ENCODE results near the gene MBD4.

MBD4 gene

DNA sequence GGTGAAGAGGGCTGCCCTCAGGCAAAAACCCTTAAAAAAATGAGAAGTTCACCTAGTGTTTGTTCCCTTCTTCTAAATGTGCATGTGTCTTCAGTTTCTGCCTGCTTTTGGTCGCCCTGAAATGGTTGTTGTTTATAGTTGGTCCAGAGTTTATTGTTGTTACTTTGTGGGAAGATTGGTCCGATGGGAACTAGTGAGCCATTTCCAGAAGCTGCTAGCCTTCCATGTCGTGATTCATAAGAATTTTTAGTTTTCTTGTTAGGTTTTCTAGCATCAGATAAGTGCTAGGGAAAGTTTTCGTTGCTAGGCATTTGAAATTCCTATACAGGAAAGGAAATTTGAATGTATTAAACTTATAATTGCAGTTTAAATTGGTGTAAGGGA lies 34.0 kb upstream of the MBD4 start:
- in situ Hi-C loops (cut with HindIII; ENCODE audit: low sequenced_read_pairs): no loop called here
- H3K4me3 ChIP-seq (ENCODE audit: low read depth, low read length): no peak overlapping the region
- no peak for DNase-seq (ENCODE audit: low read depth, low spot score)

DNA sequence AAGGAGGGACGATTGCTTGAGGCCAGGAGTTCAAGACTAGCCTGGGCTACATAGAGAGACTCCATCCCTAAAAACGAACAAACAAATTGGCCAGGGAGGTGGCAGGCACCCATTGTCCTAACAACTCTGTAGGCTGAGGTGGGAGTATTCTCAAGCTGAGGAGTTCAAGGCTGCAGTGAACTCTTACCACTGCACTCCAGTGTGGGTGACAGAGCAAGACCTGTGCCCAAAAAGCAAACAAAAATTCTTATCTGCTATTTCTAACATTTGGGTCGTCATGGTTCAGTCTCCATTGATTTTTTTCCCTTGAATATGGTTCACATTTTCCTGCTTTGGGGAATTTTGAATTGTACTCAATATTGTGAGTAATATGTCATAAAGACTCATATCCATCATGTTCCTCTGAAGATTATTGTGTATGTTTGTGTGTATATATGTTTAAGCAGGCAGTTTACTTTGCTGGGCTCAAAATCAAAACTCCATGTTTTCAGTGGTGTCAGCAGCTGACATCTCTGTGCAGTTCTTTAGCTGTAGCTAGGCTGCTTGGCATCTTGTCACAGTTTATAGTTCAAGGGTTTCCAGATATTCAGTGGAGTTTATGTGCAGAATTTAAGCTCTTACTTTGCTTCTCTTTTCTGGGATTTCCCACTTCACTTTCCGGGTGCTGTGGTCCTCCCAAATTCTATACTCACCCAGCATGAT lies 33.5 kb upstream of the MBD4 start:
- TF ChIP-seq, protein P1, sequence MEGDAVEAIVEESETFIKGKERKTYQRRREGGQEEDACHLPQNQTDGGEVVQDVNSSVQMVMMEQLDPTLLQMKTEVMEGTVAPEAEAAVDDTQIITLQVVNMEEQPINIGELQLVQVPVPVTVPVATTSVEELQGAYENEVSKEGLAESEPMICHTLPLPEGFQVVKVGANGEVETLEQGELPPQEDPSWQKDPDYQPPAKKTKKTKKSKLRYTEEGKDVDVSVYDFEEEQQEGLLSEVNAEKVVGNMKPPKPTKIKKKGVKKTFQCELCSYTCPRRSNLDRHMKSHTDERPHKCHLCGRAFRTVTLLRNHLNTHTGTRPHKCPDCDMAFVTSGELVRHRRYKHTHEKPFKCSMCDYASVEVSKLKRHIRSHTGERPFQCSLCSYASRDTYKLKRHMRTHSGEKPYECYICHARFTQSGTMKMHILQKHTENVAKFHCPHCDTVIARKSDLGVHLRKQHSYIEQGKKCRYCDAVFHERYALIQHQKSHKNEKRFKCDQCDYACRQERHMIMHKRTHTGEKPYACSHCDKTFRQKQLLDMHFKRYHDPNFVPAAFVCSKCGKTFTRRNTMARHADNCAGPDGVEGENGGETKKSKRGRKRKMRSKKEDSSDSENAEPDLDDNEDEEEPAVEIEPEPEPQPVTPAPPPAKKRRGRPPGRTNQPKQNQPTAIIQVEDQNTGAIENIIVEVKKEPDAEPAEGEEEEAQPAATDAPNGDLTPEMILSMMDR (IDR thresholded peaks at IDR 0.05; ENCODE audit: low read depth, low read length): no peak
- H3K4me3 ChIP-seq (ENCODE audit: low read depth, low read length): no peak overlapping the region
- in situ Hi-C loops (cut with HindIII; ENCODE audit: low sequenced_read_pairs): no loop called here
- DNase-seq (ENCODE audit: low read depth, low spot score): no peak

More for the DNA sequence above, 34.0 kb upstream of the MBD4 start:
- TF ChIP-seq, protein P1 (IDR thresholded peaks at IDR 0.05; ENCODE audit: low read depth, low read length): no peak

DNA sequence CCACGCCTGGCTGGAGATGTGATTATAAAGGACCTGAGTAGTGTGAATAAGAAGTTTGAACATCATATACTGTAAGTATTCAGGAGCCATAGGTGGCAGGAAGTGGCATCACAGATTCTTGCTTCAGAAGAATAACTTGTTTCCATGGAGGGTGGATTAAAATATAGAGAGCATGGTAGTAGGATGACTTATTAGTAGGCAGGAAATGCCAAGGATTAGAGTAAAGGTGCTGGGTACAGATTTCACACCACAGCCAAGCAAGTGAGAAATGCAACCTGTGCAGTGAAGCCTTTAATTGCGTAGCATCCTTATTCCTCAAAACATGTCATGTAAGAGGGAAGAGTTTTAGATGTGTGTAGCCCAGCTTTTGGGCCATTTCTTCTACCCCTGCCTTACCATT lies 31.1 kb upstream of the MBD4 start:
- in situ Hi-C loops (cut with HindIII; ENCODE audit: low sequenced_read_pairs): no loop called here
- no peak overlapping the region for H3K4me3 ChIP-seq (ENCODE audit: low read depth, low read length)
- no peak for DNase-seq (ENCODE audit: low read depth, low spot score)
- TF ChIP-seq, protein P1 (IDR thresholded peaks at IDR 0.05; ENCODE audit: low read depth, low read length): no peak

DNA sequence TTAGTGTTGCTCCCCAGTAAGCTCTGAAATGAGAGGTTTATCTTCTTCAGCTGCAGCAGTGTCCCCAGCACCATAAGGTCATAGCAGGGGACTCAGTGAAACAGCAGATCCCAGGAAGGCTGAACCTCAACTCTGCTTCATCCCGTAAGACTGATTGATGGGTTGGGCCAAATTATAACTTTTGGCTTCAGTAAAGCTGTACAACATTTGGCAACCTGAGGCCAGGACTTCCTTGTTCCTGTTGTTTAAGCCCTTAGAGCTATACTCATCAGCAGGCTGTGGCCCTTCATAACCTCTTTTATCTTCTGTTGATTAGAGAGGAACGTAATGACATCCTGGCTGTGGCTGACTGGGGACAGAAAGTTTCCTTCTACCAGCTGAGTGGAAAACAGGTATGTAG lies 29.3 kb upstream of the MBD4 start:
- DNase-seq (ENCODE audit: low read depth, low spot score): no peak
- TF ChIP-seq, protein P1 (IDR thresholded peaks at IDR 0.05; ENCODE audit: low read depth, low read length): no peak
- in situ Hi-C loops (cut with HindIII; ENCODE audit: low sequenced_read_pairs): no loop called here
- no peak overlapping the region for H3K4me3 ChIP-seq (ENCODE audit: low read depth, low read length)

DNA sequence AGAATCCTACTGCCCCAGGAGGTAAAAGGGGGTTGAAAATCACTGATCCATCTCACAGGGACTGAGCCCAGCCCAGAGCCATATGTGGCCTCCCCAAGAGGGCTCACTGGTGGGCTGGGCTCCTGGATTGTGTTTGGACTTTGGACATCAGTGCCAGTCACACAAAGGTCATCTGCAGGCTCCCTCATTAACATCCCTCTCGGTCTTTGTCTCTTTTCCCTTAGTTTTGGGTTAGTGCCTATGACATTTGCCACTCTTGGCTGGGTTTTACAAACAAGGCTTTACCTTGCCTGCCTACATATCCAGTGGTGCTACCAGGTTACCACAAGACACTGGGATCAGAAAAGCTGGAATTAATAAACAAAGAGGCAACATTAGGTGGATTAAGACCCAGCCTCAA lies 28.2 kb upstream of the MBD4 start:
- H3K4me3 ChIP-seq (ENCODE audit: low read depth, low read length): no peak overlapping the region
- in situ Hi-C loops (cut with HindIII; ENCODE audit: low sequenced_read_pairs): no loop called here
- no peak for DNase-seq (ENCODE audit: low read depth, low spot score)
- TF ChIP-seq, protein P1 (IDR thresholded peaks at IDR 0.05; ENCODE audit: low read depth, low read length): no peak

DNA sequence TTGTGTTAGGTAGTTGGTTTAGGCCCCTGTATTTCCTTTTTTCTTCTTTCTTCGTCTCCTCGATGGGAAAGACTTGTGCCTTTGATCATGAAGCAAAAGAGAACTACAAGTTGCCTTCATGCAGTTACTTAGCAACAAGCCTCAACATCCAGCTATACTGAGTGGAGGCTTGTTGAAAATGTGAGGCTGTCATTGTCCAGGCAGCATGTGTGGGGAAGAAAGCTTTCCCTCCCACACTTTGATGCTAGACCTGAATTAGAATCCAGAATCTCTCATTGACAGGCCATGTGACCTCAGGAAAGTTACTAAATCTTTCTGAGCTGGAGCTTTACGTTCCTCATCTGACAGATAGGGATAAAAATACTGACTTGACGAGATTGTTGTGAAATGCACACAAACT lies 24.0 kb upstream of the MBD4 start:
- no peak for DNase-seq (ENCODE audit: low read depth, low spot score)
- in situ Hi-C loops (cut with HindIII; ENCODE audit: low sequenced_read_pairs): no loop called here
- H3K4me3 ChIP-seq (ENCODE audit: low read depth, low read length): no peak overlapping the region
- TF ChIP-seq, protein P1 (IDR thresholded peaks at IDR 0.05; ENCODE audit: low read depth, low read length): no peak
